Mammary epithelial cell (primary cell): ENCODE data around the gene CROT.

Source experiments
- EZH2 ChIP-seq: IDR thresholded peaks from 2 replicates; pipeline ENCODE4 v1.6.1; 2012; ENCODE audit warnings: low read length, inconsistent platforms, borderline replicate concordance
- TF ChIP-seq, protein P1 (sequence below), 2 donors: IDR thresholded peaks in 1 of 2; conservative IDR thresholded peaks in 1 of 2; 2 replicates each; pipeline ENCODE4 v1.5.1; 2011 to 2012; ENCODE audit warnings: inconsistent platforms in 2 of 2, low read length in 2 of 2, mild to moderate bottlenecking in 2 of 2, control low read depth in 1 of 2, low read depth in 1 of 2; ENCODE audit not compliant: insufficient read depth in 1 of 2; ENCODE audit errors: extremely low read depth in 1 of 2

DNA sequence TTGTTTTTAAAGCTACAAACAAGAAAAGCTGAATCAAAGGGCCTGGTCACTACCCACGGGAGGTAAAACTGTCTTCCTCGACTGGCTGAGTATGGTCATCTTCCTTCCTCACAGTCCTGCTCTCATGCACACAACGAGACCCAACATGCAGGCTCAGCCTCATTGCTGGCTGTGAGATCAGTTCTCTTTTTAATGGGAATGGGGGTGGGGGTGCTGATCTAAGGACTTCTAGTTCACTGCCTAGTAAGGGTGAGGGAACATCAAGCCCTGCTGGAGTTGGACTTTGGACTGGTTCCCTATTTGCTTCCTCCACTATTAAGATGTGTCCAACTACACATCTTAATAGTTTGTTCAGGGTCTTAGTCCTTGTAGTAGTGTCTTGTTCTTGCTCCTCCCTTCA, 81.8 kb downstream of the CROT start:
- TF ChIP-seq, protein P1, sequence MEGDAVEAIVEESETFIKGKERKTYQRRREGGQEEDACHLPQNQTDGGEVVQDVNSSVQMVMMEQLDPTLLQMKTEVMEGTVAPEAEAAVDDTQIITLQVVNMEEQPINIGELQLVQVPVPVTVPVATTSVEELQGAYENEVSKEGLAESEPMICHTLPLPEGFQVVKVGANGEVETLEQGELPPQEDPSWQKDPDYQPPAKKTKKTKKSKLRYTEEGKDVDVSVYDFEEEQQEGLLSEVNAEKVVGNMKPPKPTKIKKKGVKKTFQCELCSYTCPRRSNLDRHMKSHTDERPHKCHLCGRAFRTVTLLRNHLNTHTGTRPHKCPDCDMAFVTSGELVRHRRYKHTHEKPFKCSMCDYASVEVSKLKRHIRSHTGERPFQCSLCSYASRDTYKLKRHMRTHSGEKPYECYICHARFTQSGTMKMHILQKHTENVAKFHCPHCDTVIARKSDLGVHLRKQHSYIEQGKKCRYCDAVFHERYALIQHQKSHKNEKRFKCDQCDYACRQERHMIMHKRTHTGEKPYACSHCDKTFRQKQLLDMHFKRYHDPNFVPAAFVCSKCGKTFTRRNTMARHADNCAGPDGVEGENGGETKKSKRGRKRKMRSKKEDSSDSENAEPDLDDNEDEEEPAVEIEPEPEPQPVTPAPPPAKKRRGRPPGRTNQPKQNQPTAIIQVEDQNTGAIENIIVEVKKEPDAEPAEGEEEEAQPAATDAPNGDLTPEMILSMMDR (conservative IDR thresholded peaks at IDR 0.05 in 1 of 2, IDR thresholded peaks at IDR 0.05 in 1 of 2; ENCODE audit: extremely low read depth in 1 of 2, insufficient read depth in 1 of 2, low read depth in 1 of 2, low read length in 2 of 2): no peak
- no peak for TF ChIP-seq EZH2
